HG03575 (cell line): ENCODE results near the gene MCTP2.

Experiments used
- ATAC-seq: cut with Tn5 transposase; IDR thresholded peaks from one replicate; pipeline ENCODE4 v1.9.1; 2021; ENCODE audit not compliant: unreplicated experiment, insufficient number of reproducible peaks, low FRiP score; ENCODE audit errors: extremely low read depth

MCTP2 gene

DNA sequence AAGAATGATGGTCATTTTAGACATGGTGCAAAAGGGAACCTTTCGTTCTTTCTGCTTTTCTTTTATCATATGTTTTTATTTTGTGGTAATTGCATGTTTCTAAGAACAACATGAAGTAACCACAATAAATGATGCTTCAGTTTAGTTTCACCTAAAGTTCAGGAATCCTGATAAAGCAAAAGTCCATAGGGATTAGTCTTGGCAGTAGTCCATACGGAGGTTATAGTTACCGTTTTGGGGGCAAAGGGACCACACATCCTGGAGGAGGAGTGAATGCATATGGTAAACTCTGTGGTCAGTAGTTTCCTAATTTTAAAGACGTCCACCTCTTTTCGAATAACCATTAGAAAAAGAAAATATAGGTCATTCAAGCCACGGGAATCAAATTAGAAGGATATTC, 141.5 kb downstream of the MCTP2 start:
- no peak for ATAC-seq

DNA sequence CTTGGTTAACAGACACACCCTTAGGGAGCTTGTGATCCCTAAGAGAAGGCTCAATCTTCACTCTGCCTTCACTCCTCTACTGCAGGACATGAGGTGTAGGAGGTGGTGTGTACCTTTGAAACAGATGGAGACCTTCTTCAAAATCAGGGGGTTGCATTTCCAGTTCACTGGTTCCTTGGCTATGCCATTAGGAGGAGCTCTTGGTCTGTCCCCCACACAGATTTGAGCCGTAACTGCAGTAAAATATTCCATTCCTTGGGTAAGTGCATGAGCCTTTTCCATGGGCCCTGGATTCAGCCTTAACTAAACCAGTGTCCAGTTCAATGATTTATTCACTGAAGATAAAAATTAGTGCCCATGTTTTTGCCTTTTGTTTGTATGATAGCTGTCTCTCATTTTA, 144.6 kb downstream of the MCTP2 start:
- ATAC-seq, result no peak

DNA sequence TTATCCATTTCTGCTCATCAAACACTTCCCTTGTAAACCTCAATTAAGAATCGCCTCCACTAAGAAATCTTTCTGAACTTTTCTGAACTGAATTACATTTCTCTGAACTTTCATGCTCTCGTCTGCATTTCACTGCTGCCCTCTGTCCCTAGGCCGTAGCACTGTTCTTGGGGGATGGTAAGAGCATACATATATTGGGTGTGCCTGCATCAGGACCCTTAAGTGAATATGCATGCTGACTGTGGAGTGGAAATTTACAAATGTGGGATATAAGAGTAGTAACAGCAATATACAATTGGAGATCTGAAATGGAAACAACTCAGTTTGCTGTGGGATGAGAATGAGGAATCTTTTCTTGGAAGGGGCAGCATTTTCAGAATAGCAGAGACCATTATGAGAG, 148.6 kb downstream of the MCTP2 start:
- no peak for ATAC-seq

DNA sequence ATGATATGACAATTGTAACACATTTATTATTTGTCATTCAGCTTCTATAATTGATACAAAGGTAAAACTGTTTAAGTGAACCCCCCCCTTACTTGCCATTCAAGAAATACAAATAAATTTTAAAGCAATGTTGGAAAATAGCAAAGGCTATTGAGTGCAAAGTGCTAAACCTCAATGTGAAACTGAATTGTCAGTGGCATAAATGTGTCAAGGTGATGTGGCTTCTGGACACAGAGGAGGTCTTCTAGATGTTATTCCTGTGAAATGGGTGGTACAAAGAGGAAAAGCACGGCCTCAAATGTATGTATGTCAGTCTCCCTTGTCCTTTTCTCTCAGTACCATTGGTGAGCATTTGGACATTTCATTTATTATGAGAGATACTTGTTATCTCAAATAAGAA, 149.4 kb downstream of the MCTP2 start:
- ATAC-seq, result no peak

DNA sequence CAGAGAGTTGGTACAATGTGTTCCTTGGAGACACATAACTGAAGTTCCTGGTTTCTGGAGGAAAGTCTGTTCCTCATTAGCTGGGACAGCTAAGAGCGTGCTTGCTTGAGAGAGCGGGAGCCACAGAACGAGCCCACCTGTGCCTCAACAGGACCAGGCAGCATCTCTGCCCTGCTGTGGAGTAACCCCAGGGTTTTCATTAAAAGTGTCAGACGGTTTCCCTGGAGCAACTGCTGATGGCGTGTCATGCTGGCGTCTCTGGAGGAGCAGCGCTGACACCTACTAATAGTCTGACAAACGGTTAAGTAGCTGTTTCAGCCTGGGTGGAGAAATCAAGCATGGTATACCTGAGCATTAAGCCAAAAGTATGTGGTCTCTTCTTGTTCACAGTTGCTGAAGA, 150.0 kb downstream of the MCTP2 start:
- ATAC-seq, result no peak

DNA sequence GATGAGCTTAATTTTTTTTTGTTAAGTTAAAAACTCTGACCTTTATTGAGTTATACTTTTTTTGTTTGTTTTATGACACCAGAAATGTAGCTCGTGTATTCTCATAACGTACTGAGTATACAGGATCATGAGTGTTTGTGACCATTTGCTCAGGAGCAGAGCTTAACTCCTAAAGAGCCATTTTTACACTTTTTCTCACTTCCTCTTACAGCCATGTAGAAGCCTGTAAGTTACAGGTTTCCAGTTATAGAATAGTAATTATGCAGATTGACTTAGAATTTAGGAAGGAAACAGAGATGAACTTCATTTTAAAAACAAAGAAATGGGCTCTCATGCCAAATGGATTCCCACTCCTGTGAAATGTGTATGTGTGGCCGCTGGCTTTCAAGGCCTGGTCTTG, 151.7 kb downstream of the MCTP2 start:
- ATAC-seq, result no peak

DNA sequence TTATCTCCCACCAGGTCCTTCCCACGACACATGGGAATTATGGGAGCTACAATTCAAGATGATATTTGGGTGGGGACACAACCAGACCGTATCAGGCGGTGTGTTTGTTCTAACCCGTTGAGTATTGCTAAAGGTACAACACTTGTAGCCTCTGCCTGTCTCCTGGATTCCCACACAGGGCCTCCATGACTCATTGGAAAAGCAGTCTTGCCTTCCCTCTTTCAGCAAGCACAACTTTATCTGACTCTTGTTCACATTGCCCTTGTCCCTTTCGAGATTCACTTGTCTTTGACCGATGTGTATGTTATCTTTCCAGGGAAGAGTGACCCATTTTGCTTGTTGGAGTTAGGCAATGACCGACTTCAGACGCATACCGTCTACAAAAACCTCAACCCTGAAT, 152.3 kb downstream of the MCTP2 start:
- no peak for ATAC-seq

DNA sequence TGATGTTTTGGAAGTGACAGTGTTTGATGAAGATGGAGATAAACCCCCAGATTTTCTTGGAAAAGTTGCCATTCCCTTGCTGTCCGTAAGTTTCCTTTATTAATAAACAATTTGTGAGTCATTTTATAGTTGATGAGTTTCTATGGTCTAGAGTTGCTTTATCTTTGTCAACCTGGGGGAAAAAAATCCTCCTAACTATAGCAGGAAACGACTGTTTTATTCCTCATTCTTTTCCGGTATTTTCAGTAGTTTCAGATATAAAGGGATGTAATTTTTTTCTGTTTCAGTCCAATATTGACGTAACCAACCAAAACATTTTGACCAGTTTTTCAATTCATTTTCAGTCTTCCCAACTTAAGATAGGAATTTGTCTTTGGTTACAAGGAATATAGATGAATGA, 154.1 kb downstream of the MCTP2 start:
- no peak for ATAC-seq

DNA sequence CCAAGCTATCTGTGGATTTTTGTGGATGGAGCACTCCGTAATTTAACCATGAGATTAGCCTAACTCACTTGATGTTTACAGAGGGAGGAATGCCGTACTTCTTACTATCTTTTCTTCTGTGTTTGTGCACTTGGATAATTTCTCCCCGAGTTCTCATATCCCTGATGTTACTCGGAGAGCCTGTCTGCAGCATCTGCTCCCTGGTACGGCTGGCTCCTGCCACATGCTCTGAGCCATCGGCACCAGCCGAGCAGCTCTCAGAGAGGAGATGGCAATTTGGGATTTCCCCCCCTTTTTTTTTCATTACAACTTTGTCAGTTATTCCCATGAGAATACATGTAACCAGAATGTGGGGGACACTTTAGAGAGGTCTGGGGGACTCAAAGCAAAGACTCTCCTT, 155.0 kb downstream of the MCTP2 start:
- no peak for ATAC-seq

DNA sequence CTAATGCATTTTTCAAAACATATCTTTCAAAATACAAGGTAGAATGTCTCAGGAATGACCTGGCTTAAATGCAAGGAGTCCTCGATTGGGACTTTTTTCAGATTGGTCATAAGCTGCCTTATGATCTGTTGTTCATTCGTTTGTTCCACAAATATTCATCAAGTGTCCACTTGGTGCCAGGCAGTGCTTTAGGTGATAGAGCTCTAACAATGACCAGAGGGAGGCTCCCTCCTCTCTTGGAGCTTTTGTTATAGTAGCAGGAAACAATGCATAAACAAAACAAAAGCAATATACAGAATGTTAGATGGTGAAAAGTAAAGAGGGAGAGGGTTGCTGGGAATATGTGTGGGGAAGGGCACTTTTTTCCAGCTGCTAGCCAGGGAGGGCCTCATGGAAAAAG, 156.1 kb downstream of the MCTP2 start:
- ATAC-seq, result no peak

DNA sequence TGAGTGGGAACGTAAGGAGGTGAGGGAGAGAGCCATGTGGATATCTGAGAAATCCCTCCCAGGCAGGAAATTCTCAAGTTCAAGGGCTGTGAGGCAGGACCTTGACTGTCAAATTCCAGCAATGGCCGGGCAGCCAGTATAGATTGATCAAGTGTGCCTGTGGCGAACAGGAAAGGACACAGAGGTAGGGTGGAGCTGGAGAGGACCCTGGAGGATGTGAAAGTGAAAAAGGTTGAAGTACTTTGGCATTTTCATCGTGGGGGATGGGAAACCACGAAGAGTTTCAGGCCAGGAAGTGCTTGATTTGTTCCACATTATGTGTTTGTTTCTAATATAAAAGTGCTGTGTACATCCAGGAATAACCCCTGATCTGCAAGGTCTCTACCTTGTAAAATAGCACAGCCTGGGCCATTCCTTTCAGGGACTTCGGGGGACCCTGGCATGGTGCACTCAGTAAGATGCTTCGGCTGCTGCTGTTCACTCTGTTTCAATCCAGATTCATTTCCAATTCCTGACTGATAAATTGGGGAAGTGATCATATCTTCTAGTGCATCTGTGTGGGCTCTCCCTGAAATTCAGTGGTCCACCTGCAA, 156.6 kb downstream of the MCTP2 start:
- no peak for ATAC-seq

DNA sequence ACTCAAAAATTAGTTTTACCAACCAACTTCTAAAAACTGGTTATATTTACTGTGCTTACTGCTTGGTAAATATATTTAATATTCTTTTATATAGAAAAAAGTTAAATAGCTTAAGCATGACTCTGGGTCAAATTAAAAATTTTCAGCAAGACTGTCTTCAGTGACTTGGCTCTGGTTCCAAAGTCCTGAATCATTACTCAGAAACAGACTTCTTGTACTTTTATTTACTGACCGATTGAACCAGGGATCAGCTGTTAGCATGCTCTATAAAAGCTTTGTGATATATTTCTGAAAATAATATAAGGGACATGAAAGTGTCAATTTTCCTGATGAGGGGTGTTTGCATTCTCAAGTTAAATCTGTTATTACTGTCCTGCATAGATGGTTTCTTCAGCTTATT, 164.3 kb downstream of the MCTP2 start:
- no peak for ATAC-seq

DNA sequence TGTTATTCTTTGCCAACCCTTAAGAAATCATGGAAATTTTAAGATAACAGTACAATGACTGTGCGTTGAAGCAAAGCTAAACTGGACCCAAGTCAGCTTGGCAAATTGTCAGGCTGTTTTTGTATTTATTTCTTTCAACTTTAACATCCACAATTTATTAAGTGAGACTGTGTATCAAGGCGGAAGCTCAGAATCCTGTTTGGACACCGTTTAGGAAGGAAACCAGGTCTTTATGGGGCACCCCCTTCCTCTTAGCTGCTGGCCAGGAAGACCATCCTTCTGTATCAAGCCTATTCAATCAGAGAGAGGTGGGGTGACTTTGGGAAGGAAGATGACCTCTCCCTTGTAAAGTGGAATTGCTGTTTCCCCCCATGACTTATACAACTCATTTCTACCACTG, 166.0 kb downstream of the MCTP2 start:
- no peak for ATAC-seq

DNA sequence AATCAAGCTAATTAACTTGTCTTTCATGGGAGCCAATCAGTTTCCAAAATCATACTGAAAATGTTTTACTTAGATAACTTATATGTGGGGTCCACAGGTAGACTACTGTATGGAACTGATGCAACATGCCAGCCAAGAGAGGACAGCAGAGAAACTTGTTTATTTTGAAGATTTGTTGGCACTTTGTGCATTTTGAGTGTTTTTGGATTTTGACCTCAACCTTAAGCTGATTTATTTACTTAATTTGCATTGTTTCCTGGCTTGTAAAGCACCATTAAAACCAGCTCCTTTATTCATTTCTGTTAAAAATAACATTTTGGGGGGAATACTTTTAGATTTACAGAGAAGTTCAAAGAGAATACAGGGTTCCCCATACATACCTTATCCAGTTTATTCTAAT, 166.6 kb downstream of the MCTP2 start:
- ATAC-seq, result no peak

DNA sequence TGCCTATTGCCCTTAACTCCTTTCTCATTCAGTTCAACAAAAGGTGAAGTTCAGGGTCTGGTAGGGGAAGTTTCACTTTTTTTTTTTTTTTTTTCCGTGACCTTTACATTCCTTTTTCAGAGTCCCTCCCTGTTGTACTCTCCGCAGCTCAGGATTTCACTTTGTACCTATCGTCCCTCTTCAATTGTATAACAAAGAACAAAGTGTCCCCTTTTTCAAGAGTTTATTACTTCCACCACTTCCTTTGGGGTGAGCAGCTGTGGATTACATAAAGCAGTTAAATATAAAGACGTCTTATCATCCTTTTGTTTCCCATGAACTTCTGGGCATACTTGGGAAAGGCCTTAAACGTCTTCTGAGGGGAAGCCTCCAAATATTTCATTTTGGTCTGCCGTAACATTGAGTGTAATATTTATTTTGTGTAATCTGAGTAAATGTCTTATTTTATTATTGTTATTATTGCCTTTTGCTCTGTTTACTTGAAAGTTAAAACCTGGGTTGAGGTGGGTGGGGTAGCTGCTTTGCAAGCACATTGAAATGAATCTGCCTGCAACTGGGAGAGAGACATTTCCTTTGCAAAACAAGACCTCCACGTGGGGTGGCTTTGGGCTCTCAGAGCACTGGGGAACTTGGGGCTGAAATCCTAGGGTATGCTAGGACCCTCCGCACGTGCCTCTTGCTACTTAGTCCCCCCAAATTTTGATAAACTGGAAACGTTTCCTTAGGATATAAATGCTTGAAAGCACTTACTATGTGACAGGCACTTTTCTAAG, 169.4 kb downstream of the MCTP2 start:
- no peak for ATAC-seq

DNA sequence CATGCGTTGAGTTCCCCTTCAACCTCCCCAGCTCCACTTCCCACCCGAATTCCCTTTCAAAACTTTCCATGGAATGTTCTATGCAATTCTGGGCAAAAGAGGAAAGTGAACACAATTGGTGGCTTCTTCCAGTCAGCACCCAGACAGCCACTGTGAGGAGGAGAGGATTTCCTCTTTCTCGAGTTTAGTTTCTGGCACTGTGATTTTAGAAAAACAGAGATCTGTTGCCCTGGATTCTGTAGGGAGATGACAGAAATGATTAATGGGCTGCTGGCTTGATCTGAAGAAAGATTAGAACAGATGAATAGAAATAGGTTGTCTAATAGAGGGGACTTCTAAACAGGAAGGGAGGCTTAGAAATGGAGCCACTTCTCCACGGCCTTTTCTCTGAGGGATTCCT, 172.0 kb downstream of the MCTP2 start:
- no peak for ATAC-seq

DNA sequence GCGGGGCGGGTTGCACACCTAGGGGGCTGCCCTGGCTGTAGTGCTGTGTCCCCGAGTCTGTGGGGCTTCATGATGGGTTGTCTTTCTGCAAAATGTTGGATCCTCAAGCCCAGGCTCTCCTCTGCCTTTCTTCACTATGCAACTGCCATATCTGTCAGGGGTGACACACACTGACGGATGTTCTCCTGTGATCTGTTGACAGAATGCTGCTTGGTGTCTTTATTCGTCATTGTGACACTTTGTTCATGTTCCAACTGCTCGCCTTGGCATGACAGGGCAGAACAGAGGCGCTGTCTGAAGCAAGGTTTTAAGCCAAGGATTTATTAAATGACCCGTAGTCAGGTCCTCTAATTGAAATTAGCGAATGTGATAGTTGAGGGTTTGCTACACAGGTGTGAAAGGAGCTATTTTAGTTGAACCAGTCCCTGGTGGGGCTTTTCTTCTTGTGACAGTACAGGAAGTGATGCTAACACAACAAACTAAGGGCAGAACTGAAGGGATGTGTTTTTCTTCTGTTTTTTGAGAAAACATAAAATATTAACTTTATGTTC, 173.4 kb downstream of the MCTP2 start:
- no peak for ATAC-seq

DNA sequence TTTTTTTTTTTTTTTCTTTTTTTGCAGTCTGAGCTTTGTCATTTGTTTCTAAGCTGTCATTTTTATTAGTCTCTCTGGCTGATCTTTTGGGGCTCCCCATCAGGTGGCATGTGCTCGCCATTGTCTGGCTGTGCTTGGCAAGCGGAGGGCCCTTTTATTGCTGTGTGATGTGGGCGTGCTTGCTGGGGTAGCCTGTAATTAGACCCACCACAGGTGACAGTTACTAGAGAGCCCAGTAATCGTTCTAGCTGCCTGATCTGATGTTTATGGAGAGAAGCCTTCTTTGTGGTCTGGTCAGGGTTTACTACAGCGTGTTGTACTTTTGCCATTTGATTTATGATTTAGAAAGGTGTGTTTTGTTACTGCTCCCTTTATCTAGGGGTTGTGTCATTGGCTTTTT, 179.9 kb downstream of the MCTP2 start:
- no peak for ATAC-seq

DNA sequence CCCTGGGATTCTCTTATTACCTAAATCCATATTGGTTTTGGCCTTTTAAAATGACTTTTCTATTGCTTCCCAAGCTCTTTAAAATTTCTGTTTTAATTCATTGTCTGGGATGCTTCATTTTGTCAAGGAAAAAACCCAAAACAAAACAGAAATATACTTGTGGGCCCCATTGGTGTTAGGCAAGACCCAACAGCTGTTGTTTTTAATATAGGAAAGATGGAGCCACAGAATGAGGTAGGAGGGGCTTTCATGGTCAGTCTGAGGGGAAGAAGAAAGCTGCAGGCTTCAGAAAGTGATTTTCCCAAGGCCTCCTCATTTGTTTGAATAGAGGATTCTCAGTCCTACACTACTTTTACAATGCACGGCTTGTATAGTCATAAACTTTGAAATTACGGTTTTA, 180.5 kb downstream of the MCTP2 start:
- ATAC-seq, result no peak

DNA sequence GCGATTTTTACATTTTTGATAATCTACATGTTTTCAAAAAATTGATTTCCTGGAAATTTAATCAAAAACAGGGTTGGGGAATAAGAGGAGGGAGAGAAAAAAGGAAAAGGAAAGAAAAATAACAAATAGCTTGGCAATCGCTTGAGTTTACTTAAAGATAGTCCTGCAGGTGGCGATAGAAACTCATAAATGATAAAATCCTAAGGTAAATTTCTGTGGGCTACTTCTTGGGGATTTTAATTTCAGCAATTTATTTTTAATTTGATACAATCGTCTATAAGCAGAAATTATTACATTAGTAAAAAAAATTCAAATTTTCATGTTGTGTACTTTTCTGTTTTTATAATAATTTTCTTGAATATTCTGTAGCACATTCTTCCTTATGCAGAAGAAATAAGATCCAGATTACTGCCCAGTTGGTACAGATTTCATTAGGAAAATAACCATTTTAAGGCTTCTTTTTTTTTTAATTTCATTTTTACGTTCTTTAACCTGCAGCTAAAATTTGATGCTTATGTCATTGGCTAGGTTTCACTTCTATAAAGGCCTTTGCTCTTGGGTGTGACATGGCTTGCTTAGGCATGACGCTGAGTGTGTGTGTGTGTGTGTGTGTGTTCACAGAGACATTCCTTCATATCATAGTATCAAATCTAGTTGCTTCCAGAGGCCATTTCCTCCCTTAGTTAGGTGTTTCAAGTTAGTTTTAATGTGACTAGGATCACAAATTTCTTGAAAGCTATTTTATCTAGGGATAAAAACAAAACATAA, 181.8 kb downstream of the MCTP2 start:
- ATAC-seq, result no peak
